Testis (tissue), 3 donors: Measurements from ENCODE around the gene BRI3. TPM values are rescaled to one million over a fixed set of nuclear protein-coding genes. Genes with fewer than 3 reads are reported as not detected.

Experiments used
- DNase-seq: peaks from one replicate; pipeline ENCODE4 v3.0.0-alpha.2; 2019
- H3K27ac ChIP-seq, 2 donors: fragments of 200-600 bp; sonication (generic); one replicate each; pipeline ENCODE4 v1.5.1; 2019
- H3K27me3 ChIP-seq: fragments of 200-600 bp; sonication (generic); one replicate; pipeline ENCODE4 v1.5.1; 2019
- H3K36me3 ChIP-seq: fragments of 200-600 bp; sonication (generic); one replicate; pipeline ENCODE4 v1.5.1; 2017; ENCODE audit warnings: low read depth; ENCODE audit errors: missing control alignments
- H3K4me1 ChIP-seq: fragments of 200-600 bp; sonication (generic); one replicate; pipeline ENCODE4 v1.5.1; 2019
- H3K4me3 ChIP-seq, 2 donors: fragments of 200-600 bp; sonication (generic); one replicate each; pipeline ENCODE4 v1.5.1; 2017 to 2019
- H3K9me3 ChIP-seq: fragments of 200-600 bp; sonication (generic); one replicate; pipeline ENCODE4 v1.5.1; 2017
- CTCF ChIP-seq, 3 experiments: fragments of 450-650 bp in 2 of 3; fragments of 200-600 bp in 1 of 3; sonication (generic) in 1 of 3; IDR thresholded peaks; one replicate each; pipeline ENCODE4 v1.5.1; 2016 to 2019; ENCODE audit warnings: antibody characterized with exemption in 3 of 3, mild to moderate bottlenecking in 2 of 3, moderate library complexity in 1 of 3
- POLR2A ChIP-seq: fragments of 450-650 bp; IDR thresholded peaks from one replicate; pipeline ENCODE4 v1.6.1; 2017; ENCODE audit warnings: antibody characterized with exemption, mild to moderate bottlenecking, moderate library complexity
- WGBS, 2 donors: methylation state at CpG; one replicate each; pipeline ENCODE4 v1.1.5; 2018; 5-methylcytosine and 5-hydroxymethylcytosine counted together
- intact Hi-C: fragments of 100-400 bp; cut with DNase I; formaldehyde crosslinking; loops from one replicate; pipeline ENCODE4 v1.15.1; 2023; ENCODE audit warnings: low total_unique reads
- polyA plus RNA-seq: library from polyadenylated mRNA; stranded (reverse); fragments of 350-450 nt; fragmentation: Illumina TruSeq; extraction: RNeasy Lipid Tissue Mini Kit (QIAGEN cat#74804); gene quantifications from one replicate; pipeline ENCODE4 v1.2.3, GENCODE V29; 2014; ENCODE audit warnings: low read depth, low replicate concordance; ENCODE audit not compliant: insufficient read depth
- total RNA-seq, 2 donors: library from RNA; depleted of rRNA; stranded (reverse); fragments of >200 nt; gene quantifications; one replicate each; pipeline ENCODE4 v1.2.3, GENCODE V29; 2016

The BRI3 gene
- total and polyA plus RNA-seq, 3 donors from 2014 or later, result 61.1 to 167 (median 76.3) TPM

GRCh38 chr7:98303176-98303865 lies 21.8 kb downstream of the BRI3 start:
- Histone ChIP-seq H3K4me1 (no peaks in the 10 kb centered on the region), H3K4me3 (no peak overlapping the region), H3K9me3 (no peaks in the 10 kb centered on the region), H3K36me3 (no peaks in the 10 kb centered on the region), H3K27ac (no peak overlapping the region), H3K27me3 (no peaks in the 10 kb centered on the region)
- intact Hi-C loops, result no loop called here
- DNase-seq, result no peak
- TF ChIP-seq CTCF (IDR thresholded peaks at IDR 0.05) (no peak), POLR2A (no peak)
- WGBS, 2 donors, result 82 to 85% methylated on average over 16 to 19 of the region's 19 CpGs

GRCh38 chr7:98303906-98304305 lies 22.4 kb downstream of the BRI3 start:
- no peak for DNase-seq
- Histone ChIP-seq H3K4me3 (no peak overlapping the region), H3K36me3 (no peaks in the 10 kb centered on the region), H3K9me3 (no peaks in the 10 kb centered on the region), H3K27me3 (no peaks in the 10 kb centered on the region), H3K4me1 (no peaks in the 10 kb centered on the region), H3K27ac (no peak overlapping the region)
- intact Hi-C loops, result no loop called here
- WGBS, 2 donors, result 69% methylated on average over 6 to 15 of the region's 15 CpGs
- TF ChIP-seq POLR2A (no peak), CTCF (IDR thresholded peaks at IDR 0.05) (no peak)

- no peak for DNase-seq
- no peak overlapping the region for H3K27ac ChIP-seq
Measured at GRCh38 chr7:98305951-98306535, 24.6 kb downstream of the BRI3 start.

GRCh38 chr7:98307971-98308466 lies 26.5 kb downstream of the BRI3 start:
- TF ChIP-seq CTCF (IDR thresholded peaks at IDR 0.05) (no peak), POLR2A (no peak)
- intact Hi-C loops, result no loop called here
- Histone ChIP-seq H3K4me3 (no peak overlapping the region), H3K36me3 (no peaks in the 10 kb centered on the region), H3K9me3 (no peaks in the 10 kb centered on the region), H3K4me1 (no peaks in the 10 kb centered on the region), H3K27me3 (no peaks in the 10 kb centered on the region), H3K27ac (no peak overlapping the region)
- 97 to 99% methylated on average over 11 to 14 of the region's 14 CpGs for WGBS, 2 donors
- DNase-seq, result no peak

More at GRCh38 chr7:98305951-98306535, 24.6 kb downstream of the BRI3 start:
- H3K4me3 ChIP-seq, result no peak overlapping the region
- H3K4me1 ChIP-seq, result no peaks in the 10 kb centered on the region
- TF ChIP-seq CTCF (IDR thresholded peaks at IDR 0.05), result no peak
- TF ChIP-seq POLR2A, result no peak
- no peaks in the 10 kb centered on the region for H3K27me3 ChIP-seq
- H3K9me3 ChIP-seq, result no peaks in the 10 kb centered on the region
- no peaks in the 10 kb centered on the region for H3K36me3 ChIP-seq
- WGBS, 2 donors, result 80 to 84% methylated on average over 22 of the region's 22 CpGs
- intact Hi-C loops, result no loop called here
